WTC11 (cell line): Measurements from ENCODE around the gene KHK.

Experiments
- CTCF ChIP-seq: fragments of 200-600 bp; IDR thresholded peaks from 2 replicates; pipeline ENCODE4 v1.8.0; 2022; ENCODE audit warnings: antibody characterized with exemption
- GTF2I ChIP-seq: fragments of 250-450 bp; sonication (Bioruptor Pico); conservative IDR thresholded peaks from 2 replicates; pipeline ENCODE4 v1.4.0; 2021; ENCODE audit warnings: mild to moderate bottlenecking
- HMGXB4 ChIP-seq: sonication (generic); formaldehyde crosslinking; IDR thresholded peaks from 2 replicates; pipeline ENCODE4 v1.8.1; 2023; ENCODE audit warnings: mild to moderate bottlenecking, moderate library complexity, missing genetic modification reagents
- NR3C1 ChIP-seq: sonication (generic); formaldehyde crosslinking; conservative IDR thresholded peaks from 2 replicates; pipeline ENCODE4 v1.8.1; 2023; ENCODE audit warnings: low read depth, mild to moderate bottlenecking, missing genetic modification reagents
- ZNF671 ChIP-seq: fragments of 250-450 bp; sonication (Bioruptor Pico); IDR thresholded peaks from 2 replicates; pipeline ENCODE4 v1.8.0; 2021; ENCODE audit warnings: mild to moderate bottlenecking
- ZSCAN18 ChIP-seq: fragments of 250-450 bp; sonication (Bioruptor Pico); IDR thresholded peaks from 2 replicates; pipeline ENCODE4 v2.1.2; 2022; ENCODE audit warnings: mild to moderate bottlenecking, moderate library complexity

GRCh38 chr2:27099334-27099955 is 12.9 kb downstream of the KHK start:
- TF ChIP-seq HMGXB4 (CRISPR knock-in tag) (no peak), GTF2I (CRISPR knock-in tag) (no peak), CTCF (no peak), ZSCAN18 (CRISPR knock-in tag) (no peak), ZNF671 (CRISPR knock-in tag) (no peak), NR3C1 (CRISPR knock-in tag) (no peak)
